ENCODE measurements around the gene OXTR. TPM values are rescaled to one million over a fixed set of nuclear protein-coding genes. Genes with fewer than 3 reads are reported as not detected.

Gene OXTR
- total RNA-seq, 1 experiment from 2014 or later = 21.5 TPM

GRCh38 chr3:8743911-8744310 lies 25.5 kb downstream of the OXTR start:
- no peak for ATAC-seq
- Histone ChIP-seq H3K79me2 (ENCODE audit: low read length) (no peaks in the 10 kb centered on the region), H3F3A (ENCODE audit: low read length, unreplicated experiment) (no peaks in the 10 kb centered on the region), H3K9me3 (ENCODE audit: low read length) (no peaks in the 10 kb centered on the region), H3K27ac (ENCODE audit: low read length) (no peak overlapping the region), H2AFZ (ENCODE audit: low read length) (no peak overlapping the region), H3K4me1 (ENCODE audit: insufficient read depth, low read length) (peaks cover 48% of the 10 kb centered on the region), H3K4me3 (ENCODE audit: low read length) (no peak overlapping the region), H4K20me1 (ENCODE audit: low read length) (no peaks in the 10 kb centered on the region), H3K9ac (ENCODE audit: low read length) (no peak overlapping the region), H3K36me3 (ENCODE audit: low read depth, low read length) (no peaks in the 10 kb centered on the region), H3K27me3 (ENCODE audit: low read length) (no peaks in the 10 kb centered on the region), H3K9me2 (replicated peaks; ENCODE audit: low read length) (no peaks in the 10 kb centered on the region), H3K4me2 (ENCODE audit: low read length) (no peak overlapping the region)
- no peak for DNase-seq
- TF ChIP-seq CTCF (conservative IDR thresholded peaks at IDR 0.05; ENCODE audit: low read depth, low read length) (no peak), EZH2 (IDR thresholded peaks at IDR 0.05; ENCODE audit: low read length, unreplicated experiment) (no peak), EZH2phosphoT487 (IDR thresholded peaks at IDR 0.05; ENCODE audit: borderline replicate concordance, low read length) (no peak)
- intact Hi-C loops (cut with micrococcal nuclease) = no loop called here
- ChIA-PET CTCF (no interaction called here), POLR2A (ENCODE audit: unreplicated experiment) (no interaction called here)
- BruUV-seq (replicated peaks) = no TSS peak

- Histone ChIP-seq H3K4me2 (ENCODE audit: low read length) (peak overlapping the region; percentile 5; the same call in 1 of the 2 replicates), H3F3A (ENCODE audit: low read length, unreplicated experiment) (no peaks in the 10 kb centered on the region), H3K4me1 (ENCODE audit: insufficient read depth, low read length) (peaks cover 51% of the 10 kb centered on the region), H2AFZ (ENCODE audit: low read length) (no peak overlapping the region), H3K36me3 (ENCODE audit: low read depth, low read length) (no peaks in the 10 kb centered on the region), H3K9ac (ENCODE audit: low read length) (no peak overlapping the region), H3K27ac (ENCODE audit: low read length) (0 out of 2 replicates have a peak overlapping the region, but pooled peaks have one; percentile 91), H3K79me2 (ENCODE audit: low read length) (no peaks in the 10 kb centered on the region), H3K9me2 (replicated peaks; ENCODE audit: low read length) (no peaks in the 10 kb centered on the region), H4K20me1 (ENCODE audit: low read length) (no peaks in the 10 kb centered on the region), H3K27me3 (ENCODE audit: low read length) (no peaks in the 10 kb centered on the region), H3K9me3 (ENCODE audit: low read length) (no peaks in the 10 kb centered on the region), H3K4me3 (ENCODE audit: low read length) (no peak overlapping the region)
- no TSS peak for BruUV-seq (replicated peaks)
- TF ChIP-seq EZH2phosphoT487 (IDR thresholded peaks at IDR 0.05; ENCODE audit: borderline replicate concordance, low read length) (no peak), CTCF (conservative IDR thresholded peaks at IDR 0.05; ENCODE audit: low read depth, low read length) (no peak), EZH2 (IDR thresholded peaks at IDR 0.05; ENCODE audit: low read length, unreplicated experiment) (no peak)
- intact Hi-C loops (cut with micrococcal nuclease) = no loop called here
- POLR2A ChIA-PET (ENCODE audit: unreplicated experiment) = no interaction called here
- DNase-seq (peak; percentile 39), ATAC-seq (no peak)
- CTCF ChIA-PET = no interaction called here
These were observed 26.3 kb downstream of the OXTR start for GRCh38 chr3:8743021-8743601.

GRCh38 chr3:8741581-8742261 lies 27.7 kb downstream of the OXTR start:
- POLR2A ChIA-PET (ENCODE audit: unreplicated experiment) = interaction anchor here (0.7 kb wide), 1 partner anchor 32 kb away, joined by 5 read pairs; no protein-coding TSS in a partner anchor
- ATAC-seq = peak; percentile 76
- H3K27ac ChIP-seq (ENCODE audit: low read length) = peak overlapping the region; percentile 91
- H3K9me2 ChIP-seq (replicated peaks; ENCODE audit: low read length) = no peaks in the 10 kb centered on the region
- intact Hi-C loops (cut with micrococcal nuclease) = loop anchor here (1.0 to 2.0 kb wide), 4 partner anchors 26 to 297 kb away; no protein-coding TSS in a partner anchor
- peak; percentile 98 for DNase-seq
- no peaks in the 10 kb centered on the region for H3K27me3 ChIP-seq (ENCODE audit: low read length)
- H4K20me1 ChIP-seq (ENCODE audit: low read length) = no peaks in the 10 kb centered on the region
- BruUV-seq (replicated peaks) = no TSS peak
- H3K4me2 ChIP-seq (ENCODE audit: low read length) = peak overlapping the region; percentile 73
- H3K79me2 ChIP-seq (ENCODE audit: low read length) = no peaks in the 10 kb centered on the region
- peak overlapping the region; percentile 58 for H3K9ac ChIP-seq (ENCODE audit: low read length)
- peak overlapping the region; percentile 45 for H3K4me3 ChIP-seq (ENCODE audit: low read length)
- peaks cover 51% of the 10 kb centered on the region for H3K4me1 ChIP-seq (ENCODE audit: insufficient read depth, low read length)
- CTCF ChIA-PET = interaction anchor here (0.6 to 2.3 kb wide), 5 partner anchors 15 to 78 kb away, joined by 3 to 14 read pairs (median 4); partner anchors contain the start of gene OXTR
- H2AFZ ChIP-seq (ENCODE audit: low read length) = peak overlapping the region; percentile 58
- H3K9me3 ChIP-seq (ENCODE audit: low read length) = no peaks in the 10 kb centered on the region
- H3K36me3 ChIP-seq (ENCODE audit: low read depth, low read length) = no peaks in the 10 kb centered on the region
- TF ChIP-seq EZH2phosphoT487 (IDR thresholded peaks at IDR 0.05; ENCODE audit: borderline replicate concordance, low read length) = no peak
- TF ChIP-seq CTCF (conservative IDR thresholded peaks at IDR 0.05; ENCODE audit: low read depth, low read length) = no peak
- no peak for TF ChIP-seq EZH2 (IDR thresholded peaks at IDR 0.05; ENCODE audit: low read length, unreplicated experiment)
- no peaks in the 10 kb centered on the region for H3F3A ChIP-seq (ENCODE audit: low read length, unreplicated experiment)

All from PC-3 (cell line).